H1 (cell line): ENCODE measurements around the gene WDR13. TPM values are rescaled to one million over a fixed set of nuclear protein-coding genes. Genes with fewer than 3 reads are reported as not detected.

Experiments
- BRCA1 ChIP-seq: IDR thresholded peaks from 2 replicates; pipeline ENCODE4 v1.6.1; 2012; ENCODE audit warnings: low read depth, low read length, improper control_type of control experiment
- TAF1 ChIP-seq: IDR thresholded peaks from 2 replicates; pipeline ENCODE4 v1.6.1; 2011; ENCODE audit warnings: mild to moderate bottlenecking, low read depth, low read length
- polyA plus RNA-seq, 7 experiments: library from polyadenylated mRNA; depleted of rRNA in 3 of 7; stranded (reverse) in 5 of 7; unstranded in 2 of 7; fragments of >200 nt in 5 of 7; fragments of 200-250 nt in 2 of 7; gene quantifications; 1 replicate in 5 of 7; 2 replicates in 1 of 7; 4 replicates in 1 of 7; pipeline versions ENCODE4 v1.2.1 to v1.2.3, GENCODE V29; 2011 to 2013; ENCODE audit warnings: missing spikeins in 2 of 7, mixed read lengths in 2 of 7
- total RNA-seq: library from RNA; stranded (reverse); fragmentation: NEBNext Ultra II Directional; extraction: Animal tissue kit (Norgen Biotek cat#: 25700); gene quantifications from 2 replicates; pipeline ENCODE4 v1.2.1, GENCODE V29; 2021
- TF ChIP-seq, protein P1 (sequence below): fragments of 300-600 bp; sonication (generic); IDR thresholded peaks from 2 replicates; pipeline ENCODE4 v1.7.1; 2012; ENCODE audit warnings: low read length, moderate library complexity, mild to moderate bottlenecking, inconsistent platforms; ENCODE audit not compliant: insufficient replicate concordance
- TF ChIP-seq, protein P2 (sequence below): IDR thresholded peaks from 2 replicates; pipeline ENCODE4 v1.6.1; 2012; ENCODE audit warnings: inconsistent platforms

Gene WDR13
- total and polyA plus RNA-seq, 2 of the 8 experiments (the other 6 are each of a cell fraction or from before 2014, with no cell fraction given), result 19.4 to 46.3 TPM

DNA sequence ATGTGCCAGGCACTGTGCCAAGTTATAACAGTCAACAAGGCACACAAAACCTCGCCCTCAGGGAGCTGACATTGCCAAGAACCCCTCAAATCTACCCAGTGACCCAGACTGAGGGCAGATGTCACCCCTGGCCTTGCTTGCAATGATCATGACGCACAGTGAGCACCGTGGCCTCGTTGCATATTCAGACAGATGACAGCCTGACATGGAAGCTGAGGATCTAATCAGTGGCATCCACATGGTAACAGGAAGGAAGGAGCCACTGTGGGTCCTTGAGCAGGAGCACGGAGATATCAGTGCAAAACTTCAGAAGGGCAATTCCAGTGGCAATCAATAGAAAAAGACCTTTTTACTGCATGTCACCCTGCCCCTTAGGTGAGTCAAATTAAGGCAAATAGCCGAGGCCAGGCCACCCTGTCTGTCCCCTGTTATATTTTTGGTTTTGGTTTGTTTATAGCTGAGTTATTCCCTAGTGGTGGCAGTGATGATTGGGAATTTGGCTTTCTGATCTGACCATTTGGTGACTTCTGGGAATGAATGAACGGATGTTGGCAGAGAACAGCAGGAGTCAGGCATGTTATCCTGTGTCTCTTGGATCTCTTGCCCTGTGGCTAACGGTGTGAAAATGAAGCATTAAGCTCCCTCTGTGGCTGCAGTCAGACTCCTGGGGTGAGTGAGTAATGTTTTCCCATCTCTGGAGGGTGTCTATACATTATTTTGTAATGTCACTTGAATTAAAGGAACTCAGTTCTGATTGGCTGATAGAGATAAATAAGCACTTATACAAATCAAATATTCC, 20.4 kb downstream of the WDR13 start (continued):
- TF ChIP-seq, protein P1, sequence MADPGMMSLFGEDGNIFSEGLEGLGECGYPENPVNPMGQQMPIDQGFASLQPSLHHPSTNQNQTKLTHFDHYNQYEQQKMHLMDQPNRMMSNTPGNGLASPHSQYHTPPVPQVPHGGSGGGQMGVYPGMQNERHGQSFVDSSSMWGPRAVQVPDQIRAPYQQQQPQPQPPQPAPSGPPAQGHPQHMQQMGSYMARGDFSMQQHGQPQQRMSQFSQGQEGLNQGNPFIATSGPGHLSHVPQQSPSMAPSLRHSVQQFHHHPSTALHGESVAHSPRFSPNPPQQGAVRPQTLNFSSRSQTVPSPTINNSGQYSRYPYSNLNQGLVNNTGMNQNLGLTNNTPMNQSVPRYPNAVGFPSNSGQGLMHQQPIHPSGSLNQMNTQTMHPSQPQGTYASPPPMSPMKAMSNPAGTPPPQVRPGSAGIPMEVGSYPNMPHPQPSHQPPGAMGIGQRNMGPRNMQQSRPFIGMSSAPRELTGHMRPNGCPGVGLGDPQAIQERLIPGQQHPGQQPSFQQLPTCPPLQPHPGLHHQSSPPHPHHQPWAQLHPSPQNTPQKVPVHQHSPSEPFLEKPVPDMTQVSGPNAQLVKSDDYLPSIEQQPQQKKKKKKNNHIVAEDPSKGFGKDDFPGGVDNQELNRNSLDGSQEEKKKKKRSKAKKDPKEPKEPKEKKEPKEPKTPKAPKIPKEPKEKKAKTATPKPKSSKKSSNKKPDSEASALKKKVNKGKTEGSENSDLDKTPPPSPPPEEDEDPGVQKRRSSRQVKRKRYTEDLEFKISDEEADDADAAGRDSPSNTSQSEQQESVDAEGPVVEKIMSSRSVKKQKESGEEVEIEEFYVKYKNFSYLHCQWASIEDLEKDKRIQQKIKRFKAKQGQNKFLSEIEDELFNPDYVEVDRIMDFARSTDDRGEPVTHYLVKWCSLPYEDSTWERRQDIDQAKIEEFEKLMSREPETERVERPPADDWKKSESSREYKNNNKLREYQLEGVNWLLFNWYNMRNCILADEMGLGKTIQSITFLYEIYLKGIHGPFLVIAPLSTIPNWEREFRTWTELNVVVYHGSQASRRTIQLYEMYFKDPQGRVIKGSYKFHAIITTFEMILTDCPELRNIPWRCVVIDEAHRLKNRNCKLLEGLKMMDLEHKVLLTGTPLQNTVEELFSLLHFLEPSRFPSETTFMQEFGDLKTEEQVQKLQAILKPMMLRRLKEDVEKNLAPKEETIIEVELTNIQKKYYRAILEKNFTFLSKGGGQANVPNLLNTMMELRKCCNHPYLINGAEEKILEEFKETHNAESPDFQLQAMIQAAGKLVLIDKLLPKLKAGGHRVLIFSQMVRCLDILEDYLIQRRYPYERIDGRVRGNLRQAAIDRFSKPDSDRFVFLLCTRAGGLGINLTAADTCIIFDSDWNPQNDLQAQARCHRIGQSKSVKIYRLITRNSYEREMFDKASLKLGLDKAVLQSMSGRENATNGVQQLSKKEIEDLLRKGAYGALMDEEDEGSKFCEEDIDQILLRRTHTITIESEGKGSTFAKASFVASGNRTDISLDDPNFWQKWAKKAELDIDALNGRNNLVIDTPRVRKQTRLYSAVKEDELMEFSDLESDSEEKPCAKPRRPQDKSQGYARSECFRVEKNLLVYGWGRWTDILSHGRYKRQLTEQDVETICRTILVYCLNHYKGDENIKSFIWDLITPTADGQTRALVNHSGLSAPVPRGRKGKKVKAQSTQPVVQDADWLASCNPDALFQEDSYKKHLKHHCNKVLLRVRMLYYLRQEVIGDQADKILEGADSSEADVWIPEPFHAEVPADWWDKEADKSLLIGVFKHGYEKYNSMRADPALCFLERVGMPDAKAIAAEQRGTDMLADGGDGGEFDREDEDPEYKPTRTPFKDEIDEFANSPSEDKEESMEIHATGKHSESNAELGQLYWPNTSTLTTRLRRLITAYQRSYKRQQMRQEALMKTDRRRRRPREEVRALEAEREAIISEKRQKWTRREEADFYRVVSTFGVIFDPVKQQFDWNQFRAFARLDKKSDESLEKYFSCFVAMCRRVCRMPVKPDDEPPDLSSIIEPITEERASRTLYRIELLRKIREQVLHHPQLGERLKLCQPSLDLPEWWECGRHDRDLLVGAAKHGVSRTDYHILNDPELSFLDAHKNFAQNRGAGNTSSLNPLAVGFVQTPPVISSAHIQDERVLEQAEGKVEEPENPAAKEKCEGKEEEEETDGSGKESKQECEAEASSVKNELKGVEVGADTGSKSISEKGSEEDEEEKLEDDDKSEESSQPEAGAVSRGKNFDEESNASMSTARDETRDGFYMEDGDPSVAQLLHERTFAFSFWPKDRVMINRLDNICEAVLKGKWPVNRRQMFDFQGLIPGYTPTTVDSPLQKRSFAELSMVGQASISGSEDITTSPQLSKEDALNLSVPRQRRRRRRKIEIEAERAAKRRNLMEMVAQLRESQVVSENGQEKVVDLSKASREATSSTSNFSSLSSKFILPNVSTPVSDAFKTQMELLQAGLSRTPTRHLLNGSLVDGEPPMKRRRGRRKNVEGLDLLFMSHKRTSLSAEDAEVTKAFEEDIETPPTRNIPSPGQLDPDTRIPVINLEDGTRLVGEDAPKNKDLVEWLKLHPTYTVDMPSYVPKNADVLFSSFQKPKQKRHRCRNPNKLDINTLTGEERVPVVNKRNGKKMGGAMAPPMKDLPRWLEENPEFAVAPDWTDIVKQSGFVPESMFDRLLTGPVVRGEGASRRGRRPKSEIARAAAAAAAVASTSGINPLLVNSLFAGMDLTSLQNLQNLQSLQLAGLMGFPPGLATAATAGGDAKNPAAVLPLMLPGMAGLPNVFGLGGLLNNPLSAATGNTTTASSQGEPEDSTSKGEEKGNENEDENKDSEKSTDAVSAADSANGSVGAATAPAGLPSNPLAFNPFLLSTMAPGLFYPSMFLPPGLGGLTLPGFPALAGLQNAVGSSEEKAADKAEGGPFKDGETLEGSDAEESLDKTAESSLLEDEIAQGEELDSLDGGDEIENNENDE, result no peak
- no peak for TF ChIP-seq TAF1
- no peak for TF ChIP-seq BRCA1
- TF ChIP-seq, protein P2, sequence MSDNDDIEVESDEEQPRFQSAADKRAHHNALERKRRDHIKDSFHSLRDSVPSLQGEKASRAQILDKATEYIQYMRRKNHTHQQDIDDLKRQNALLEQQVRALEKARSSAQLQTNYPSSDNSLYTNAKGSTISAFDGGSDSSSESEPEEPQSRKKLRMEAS, result no peak
